IMR-90 (cell line): Measurements from ENCODE around the gene DEGS2. TPM values are rescaled to one million over a fixed set of nuclear protein-coding genes. Genes with fewer than 3 reads are reported as not detected.

ENCODE experiments used
- ATAC-seq: fragments of 200-7000 bp; cut with Tn5 transposase; 2 replicates; pipeline ENCODE4 v1.9.1; 2020; ENCODE audit warnings: low read depth, mild to moderate bottlenecking, moderate library complexity
- BruUV-seq: library from RNA; stranded (reverse); fragments of 400-500 nt; replicated peaks from 2 replicates; lab custom pipeline; 2021; lab: Mats Ljungman, UMichigan
- CTCF ChIA-PET: fragments of 300-600 bp; formaldehyde crosslinking; extraction: SDS; loops from one replicate; lab custom pipeline; 2021; ENCODE audit warnings: antibody characterized with exemption; lab: Yijun Ruan, JAX
- POLR2A ChIA-PET: fragments of 300-600 bp; sonication (Branson Sonifier 250); formaldehyde crosslinking; loops from one replicate; lab custom pipeline; 2022; ENCODE audit warnings: antibody characterized with exemption; ENCODE audit not compliant: unreplicated experiment; lab: Charles Lee
- DNase-seq: peaks from one replicate; pipeline ENCODE4 v3.0.0; 2013
- H2AFZ ChIP-seq: replicated peaks from 2 replicates; pipeline ENCODE3; 2013; ENCODE audit warnings: low read length, mild to moderate bottlenecking; ENCODE audit not compliant: poor library complexity
- H2AK5ac ChIP-seq: 2 replicates; pipeline ENCODE4 v1.6.1; 2013; ENCODE audit warnings: low read depth, low read length, inconsistent platforms
- H2AK9ac ChIP-seq: replicated peaks from 2 replicates; pipeline ENCODE3; 2013; ENCODE audit warnings: mild to moderate bottlenecking, low read depth, low read length, moderate library complexity; ENCODE audit not compliant: poor library complexity
- H2BK120ac ChIP-seq: 2 replicates; pipeline ENCODE4 v1.6.1; 2013; ENCODE audit warnings: low read depth, low read length, inconsistent platforms
- H2BK15ac ChIP-seq: 3 replicates; pipeline ENCODE4 v1.6.1; 2013; ENCODE audit warnings: low read depth, low read length, inconsistent platforms
- H2BK20ac ChIP-seq: 2 replicates; pipeline ENCODE4 v1.6.1; 2013; ENCODE audit warnings: low read depth, mild to moderate bottlenecking, inconsistent platforms, low read length, moderate library complexity
- H2BK5ac ChIP-seq: 2 replicates; pipeline ENCODE4 v1.6.1; 2013; ENCODE audit warnings: mild to moderate bottlenecking, low read depth, low read length, inconsistent platforms; ENCODE audit not compliant: poor library complexity, severe bottlenecking
- H3K14ac ChIP-seq: replicated peaks from 2 replicates; pipeline ENCODE4 v1.6.1; 2013; ENCODE audit warnings: low read depth, low read length, inconsistent platforms
- H3K18ac ChIP-seq: 2 replicates; pipeline ENCODE4 v1.6.1; 2013; ENCODE audit warnings: low read depth, low read length, control low read depth
- H3K23ac ChIP-seq: 2 replicates; pipeline ENCODE4 v1.6.1; 2013; ENCODE audit warnings: low read depth, low read length, inconsistent platforms
- H3K27ac ChIP-seq: 2 replicates; pipeline ENCODE4 v1.5.1; 2013; ENCODE audit warnings: mild to moderate bottlenecking, control low read depth, low read length; ENCODE audit not compliant: insufficient read depth
- H3K27me3 ChIP-seq: 2 replicates; pipeline ENCODE4 v1.6.1; 2013; ENCODE audit warnings: low read length; ENCODE audit not compliant: control insufficient read depth, insufficient read depth
- H3K36me3 ChIP-seq: 2 replicates; pipeline ENCODE4 v1.6.1; 2013; ENCODE audit warnings: low read length, mixed read lengths; ENCODE audit not compliant: control insufficient read depth, insufficient read depth
- H3K4ac ChIP-seq: 2 replicates; pipeline ENCODE4 v1.6.1; 2013; ENCODE audit warnings: low read depth, low read length, inconsistent platforms
- H3K4me1 ChIP-seq: 2 replicates; pipeline ENCODE4 v1.6.1; 2013; ENCODE audit warnings: low read length, mixed read lengths; ENCODE audit not compliant: control insufficient read depth, insufficient read depth
- H3K4me2 ChIP-seq: 2 replicates; pipeline ENCODE4 v1.6.1; 2013; ENCODE audit warnings: low read depth, mild to moderate bottlenecking, control low read depth, low read length, moderate library complexity
- H3K4me3 ChIP-seq: 2 replicates; pipeline ENCODE4 v1.5.1; 2013; ENCODE audit warnings: low read depth, mild to moderate bottlenecking, control low read depth, low read length, moderate library complexity; ENCODE audit not compliant: insufficient read depth
- H3K56ac ChIP-seq: 2 replicates; pipeline ENCODE4 v1.6.1; 2013; ENCODE audit warnings: low read length, inconsistent platforms; ENCODE audit not compliant: insufficient read depth; ENCODE audit errors: extremely low read depth
- H3K79me1 ChIP-seq, 2 experiments: 2 replicates each; pipeline ENCODE4 v1.6.1; 2013; ENCODE audit warnings: low read length in 2 of 2, inconsistent platforms in 1 of 2, low read depth in 1 of 2
- H3K9ac ChIP-seq: 2 replicates; pipeline ENCODE4 v1.6.1; 2013; ENCODE audit warnings: low read depth, low read length, control low read depth
- H3K9me1 ChIP-seq: 2 replicates; pipeline ENCODE4 v1.6.1; 2013; ENCODE audit warnings: low read length, inconsistent platforms; ENCODE audit not compliant: insufficient read depth
- H3K9me3 ChIP-seq: 2 replicates; pipeline ENCODE4 v1.6.1; 2013; ENCODE audit warnings: low read length; ENCODE audit not compliant: control insufficient read depth, insufficient read depth
- H4K20me1 ChIP-seq: 2 replicates; pipeline ENCODE4 v1.6.1; 2013; ENCODE audit warnings: low read length, inconsistent platforms; ENCODE audit not compliant: insufficient read depth
- H4K5ac ChIP-seq: 2 replicates; pipeline ENCODE4 v1.6.1; 2013; ENCODE audit warnings: mild to moderate bottlenecking, low read depth, low read length, control low read depth
- H4K8ac ChIP-seq, 2 experiments: 2 replicates each; pipeline ENCODE4 v1.6.1; 2013; ENCODE audit warnings: low read depth in 2 of 2, low read length in 2 of 2, control low read depth in 1 of 2, inconsistent platforms in 1 of 2
- H4K91ac ChIP-seq: 2 replicates; pipeline ENCODE4 v1.6.1; 2013; ENCODE audit warnings: low read depth, low read length, inconsistent platforms; ENCODE audit not compliant: insufficient read depth
- BHLHE40 ChIP-seq: fragments of 150-350 bp; IDR thresholded peaks from 2 replicates; pipeline ENCODE4 v1.6.1; 2016; ENCODE audit warnings: mild to moderate bottlenecking, low read depth, low read length
- CHD1 ChIP-seq: IDR thresholded peaks from 2 replicates; pipeline ENCODE4 v1.6.1; 2012; ENCODE audit warnings: low read depth, low read length, improper control_type of control experiment
- CTCF ChIP-seq: conservative IDR thresholded peaks from 2 replicates; pipeline ENCODE4 v1.5.1; 2012; ENCODE audit warnings: mild to moderate bottlenecking, low read depth, low read length, improper control_type of control experiment
- ELK1 ChIP-seq: fragments of 150-350 bp; IDR thresholded peaks from 2 replicates; pipeline ENCODE4 v1.6.1; 2016; ENCODE audit warnings: low read depth, mild to moderate bottlenecking, low read length, moderate library complexity, borderline replicate concordance
- FOS ChIP-seq: fragments of 150-350 bp; IDR thresholded peaks from 2 replicates; pipeline ENCODE4 v1.6.1; 2016; ENCODE audit warnings: low read depth, low read length
- MXI1 ChIP-seq: IDR thresholded peaks from 2 replicates; pipeline ENCODE4 v1.6.1; 2012; ENCODE audit warnings: low read depth, mild to moderate bottlenecking, low read length, moderate library complexity, borderline replicate concordance
- RAD21 ChIP-seq: IDR thresholded peaks from 2 replicates; pipeline ENCODE4 v1.6.1; 2012; ENCODE audit warnings: low read length, improper control_type of control experiment
- SMC3 ChIP-seq: fragments of 150-350 bp; IDR thresholded peaks from 2 replicates; pipeline ENCODE4 v1.6.1; 2016; ENCODE audit warnings: low read depth, mild to moderate bottlenecking, antibody characterized with exemption, low read length, moderate library complexity
- WGBS, 2 experiments: methylation state at CpG; one replicate each; pipeline versions ENCODE4 v1.1.5 to v1.1.7; 2013; ENCODE audit warnings: missing lambda C conversion rate in 2 of 2; ENCODE audit not compliant: insufficient read length in 1 of 2; ENCODE audit errors: extremely low coverage in 2 of 2; 5-methylcytosine and 5-hydroxymethylcytosine counted together
- dilution Hi-C: fragments of 300-500 bp; cut with HindIII; formaldehyde crosslinking; loops from one replicate; pipeline ENCODE4 v1.14.3; 2018; ENCODE audit warnings: low sequenced_read_pairs; ENCODE audit not compliant: unreplicated experiment
- in situ Hi-C: fragments of 300-500 bp; cut with MboI; formaldehyde crosslinking; loops from 3 replicates; pipeline ENCODE4 v1.14.3; 2019; ENCODE audit warnings: low sequenced_read_pairs, inconsistent platforms, mixed read lengths
- intact Hi-C: fragments of 100-400 bp; cut with micrococcal nuclease; formaldehyde crosslinking; loops from 2 replicates; pipeline ENCODE4 v1.10.0; 2022
- polyA plus RNA-seq, 3 experiments: library from polyadenylated mRNA; depleted of rRNA; stranded (reverse); fragments of >200 nt; gene quantifications; 2 replicates each; pipeline ENCODE4 v1.2.3, GENCODE V29; 2012; ENCODE audit warnings: low replicate concordance in 1 of 3
- total RNA-seq: library from RNA; depleted of rRNA; stranded (reverse); fragments of >200 nt; gene quantifications from 2 replicates; pipeline ENCODE4 v1.2.3, GENCODE V29; 2012

The DEGS2 gene
- total and polyA plus RNA-seq, 2 of the 4 experiments (the other 2 are of a cell fraction): not detected

GRCh38 chr14:100103250-100104005 is 56.0 kb downstream of the DEGS2 start:
- ATAC-seq: peak; percentile 68
- in situ Hi-C loops: no loop called here
- no peak overlapping the region; the same call in 1 of the 2 replicates for H2AK5ac ChIP-seq
- H3K4me1 ChIP-seq: peaks cover 16% of the 10 kb centered on the region
- H3K23ac ChIP-seq: no peak overlapping the region
- H4K91ac ChIP-seq: no peak overlapping the region
- no peak overlapping the region; the same call in 1 of the 2 replicates for H2BK120ac ChIP-seq
- peak; percentile 13 for DNase-seq
- H3K9me1 ChIP-seq: peaks cover 26% of the 10 kb centered on the region
- H3K36me3 ChIP-seq: no peaks in the 10 kb centered on the region; the same call in 1 of the 2 replicates
- intact Hi-C loops: no loop called here
- H2BK15ac ChIP-seq: no peak overlapping the region
- no peaks in the 10 kb centered on the region for H4K20me1 ChIP-seq
- no peak for TF ChIP-seq FOS
- no peak for TF ChIP-seq BHLHE40
- no peak for TF ChIP-seq MXI1
- TF ChIP-seq ELK1: no peak
- no peak for TF ChIP-seq SMC3
- TF ChIP-seq RAD21: no peak
- TF ChIP-seq CTCF: no peak
- no peak for TF ChIP-seq CHD1
- H3K4ac ChIP-seq: no peak overlapping the region
- H3K18ac ChIP-seq: no peak overlapping the region
- no peak overlapping the region for H2BK20ac ChIP-seq
- ChIA-PET CTCF (interaction anchor here (1.0 to 1.5 kb wide), 2 partner anchors 120 to 122 kb away, joined by 3 read pairs; no protein-coding TSS in a partner anchor), POLR2A (no interaction called here)
- no peak overlapping the region for H3K14ac ChIP-seq
- H3K56ac ChIP-seq: no peak overlapping the region
- no peak overlapping the region; the same call in 1 of the 2 replicates for H3K4me2 ChIP-seq
- H3K9ac ChIP-seq: no peak overlapping the region
- dilution Hi-C loops: no loop called here
- peaks cover 5 to 29% of the 10 kb centered on the region in 2 experiments; a peak in 2 of 4 replicates for H3K79me1 ChIP-seq
- H3K9me3 ChIP-seq: no peaks in the 10 kb centered on the region
- H4K5ac ChIP-seq: no peak overlapping the region; the same call in 1 of the 2 replicates
- no peaks in the 10 kb centered on the region for H3K27me3 ChIP-seq
- H3K4me3 ChIP-seq: no peak overlapping the region
- no peak overlapping the region for H4K8ac ChIP-seq
- H2AK9ac ChIP-seq: peak overlapping the region; percentile 11
- 93% methylated on average over 4 of the region's 10 CpGs; no CpG with 5 or more reads in 1 of the 2 experiments for WGBS, 2 experiments
- H3K27ac ChIP-seq: peak overlapping the region; percentile 5; the same call in 1 of the 2 replicates
- H2AFZ ChIP-seq: no peak overlapping the region
- no TSS peak for BruUV-seq
- H2BK5ac ChIP-seq: no peak overlapping the region
